Peyer's patch (tissue), 4 donors: ENCODE data around the gene RERE. TPM values are rescaled to one million over a fixed set of nuclear protein-coding genes. Genes with fewer than 3 reads are reported as not detected.
"Not testable (repeated sequence)": the region's sequence is repeated elsewhere in the genome, so short reads cannot be mapped to it uniquely, and the experiment has no call there.

Experiments used
- DNase-seq, 3 donors: peaks; one replicate each; pipeline ENCODE4 v3.0.0-alpha.2; 2017 to 2019
- H3K27ac ChIP-seq, 4 donors: fragments of 200-600 bp; sonication (generic); one replicate each; pipeline ENCODE4 v1.5.1; 2016 to 2019
- H3K27me3 ChIP-seq, 2 donors: fragments of 200-600 bp; sonication (generic); one replicate each; pipeline ENCODE4 v1.5.1; 2019
- H3K36me3 ChIP-seq, 3 donors: fragments of 200-600 bp; sonication (generic); one replicate each; pipeline ENCODE4 v1.5.1; 2016 to 2019
- H3K4me1 ChIP-seq, 4 donors: fragments of 200-600 bp; sonication (generic); one replicate each; pipeline ENCODE4 v1.5.1; 2016 to 2019
- H3K4me3 ChIP-seq, 4 donors: fragments of 200-600 bp; sonication (generic); 1 replicate in 3 of 4; 2 replicates in 1 of 4; pipeline ENCODE4 v1.5.1; 2016 to 2019; ENCODE audit warnings: mild to moderate bottlenecking in 1 of 4
- H3K9me3 ChIP-seq, 4 donors: fragments of 200-600 bp; sonication (generic); one replicate each; pipeline ENCODE4 v1.5.1; 2016 to 2019; ENCODE audit warnings: mild to moderate bottlenecking in 1 of 4
- CTCF ChIP-seq, 6 experiments: fragments of 450-650 bp in 4 of 6; fragments of 200-600 bp in 2 of 6; sonication (generic) in 1 of 6; IDR thresholded peaks; one replicate each; pipeline ENCODE4 v1.5.1; 2017 to 2019; ENCODE audit warnings: antibody characterized with exemption in 6 of 6, mild to moderate bottlenecking in 3 of 6, moderate library complexity in 1 of 6
- POLR2A ChIP-seq, 2 donors: fragments of 450-650 bp; IDR thresholded peaks; one replicate each; pipeline ENCODE4 v1.5.1; 2017; ENCODE audit warnings: antibody characterized with exemption in 2 of 2, mild to moderate bottlenecking in 2 of 2, moderate library complexity in 2 of 2
- total RNA-seq, 4 donors: library from RNA; depleted of rRNA; stranded (reverse); fragments of >200 nt; gene quantifications; one replicate each; pipeline ENCODE4 v1.1.0, GENCODE V29; 2016

Gene RERE
- total RNA-seq, 4 donors from 2014 or later = 98.5 to 528 (median 110) TPM

GRCh38 chr1:8384088-8384487 is 433.4 kb downstream of the RERE start:
- Histone ChIP-seq H3K4me1 (peaks cover 0 to 72% (median 9%) of the 10 kb centered on the region in 4 donors), H3K9me3 (no peaks in the 10 kb centered on the region), H3K36me3 (peaks cover 0 to 17% (median 0%) of the 10 kb centered on the region in 3 donors), H3K4me3 (no peak overlapping the region), H3K27me3 (no peaks in the 10 kb centered on the region), H3K27ac (no peak overlapping the region)
- DNase-seq = no peak
- TF ChIP-seq POLR2A (IDR thresholded peaks at IDR 0.05) (no peak), CTCF (IDR thresholded peaks at IDR 0.05) (no peak)

DNA sequence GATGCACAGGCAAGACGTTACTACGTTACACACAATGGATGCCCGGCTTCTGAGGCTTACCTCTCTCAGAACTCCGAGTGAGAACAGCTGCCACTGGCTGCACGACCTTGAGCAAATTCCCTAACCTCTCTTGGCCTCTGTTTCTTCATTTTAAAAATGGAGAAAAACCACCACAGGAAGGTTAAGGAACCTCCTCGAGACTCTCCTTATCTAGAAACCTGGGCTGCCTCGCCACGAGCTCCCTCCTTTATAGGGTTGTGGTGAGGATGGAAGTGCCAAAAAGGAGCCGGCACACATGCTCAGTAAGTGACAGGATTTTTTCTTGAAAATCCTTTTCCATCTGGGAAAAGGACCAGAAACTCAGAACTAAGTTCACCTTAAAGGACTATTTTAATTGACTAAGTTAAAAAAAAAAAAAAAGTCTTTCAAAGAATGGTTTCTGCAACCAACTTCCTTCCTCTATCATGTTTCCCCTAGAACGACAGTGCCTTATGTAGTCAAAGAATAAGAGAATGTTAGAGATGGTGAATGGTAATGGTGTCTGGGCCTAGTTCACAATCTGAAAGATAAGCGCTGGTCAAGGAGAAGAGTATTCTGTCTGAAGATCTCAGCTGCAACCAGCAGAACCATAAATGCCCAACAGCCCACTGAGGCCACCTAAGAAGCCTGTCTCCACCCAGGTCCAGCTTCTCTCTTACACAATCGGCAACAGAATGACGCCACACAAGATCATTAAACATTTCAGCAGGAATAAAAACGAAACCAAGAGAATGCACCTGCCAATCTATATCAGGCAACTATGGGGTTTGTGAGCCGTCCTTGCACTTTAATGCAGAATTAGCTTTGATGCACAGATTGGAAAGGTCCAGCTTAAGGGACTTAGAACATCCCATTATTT is 434.6 kb downstream of the RERE start:
- no peak overlapping the region for H3K27ac ChIP-seq
- TF ChIP-seq CTCF (IDR thresholded peaks at IDR 0.05) (no peak), POLR2A (IDR thresholded peaks at IDR 0.05) (no peak)
- peaks cover 0 to 18% (median 0%) of the 10 kb centered on the region in 3 donors for H3K36me3 ChIP-seq
- peaks cover 0 to 81% (median 9%) of the 10 kb centered on the region in 4 donors for H3K4me1 ChIP-seq
- no peaks in the 10 kb centered on the region for H3K9me3 ChIP-seq
- DNase-seq = no peak
- H3K27me3 ChIP-seq = no peaks in the 10 kb centered on the region
- no peak overlapping the region for H3K4me3 ChIP-seq

DNA sequence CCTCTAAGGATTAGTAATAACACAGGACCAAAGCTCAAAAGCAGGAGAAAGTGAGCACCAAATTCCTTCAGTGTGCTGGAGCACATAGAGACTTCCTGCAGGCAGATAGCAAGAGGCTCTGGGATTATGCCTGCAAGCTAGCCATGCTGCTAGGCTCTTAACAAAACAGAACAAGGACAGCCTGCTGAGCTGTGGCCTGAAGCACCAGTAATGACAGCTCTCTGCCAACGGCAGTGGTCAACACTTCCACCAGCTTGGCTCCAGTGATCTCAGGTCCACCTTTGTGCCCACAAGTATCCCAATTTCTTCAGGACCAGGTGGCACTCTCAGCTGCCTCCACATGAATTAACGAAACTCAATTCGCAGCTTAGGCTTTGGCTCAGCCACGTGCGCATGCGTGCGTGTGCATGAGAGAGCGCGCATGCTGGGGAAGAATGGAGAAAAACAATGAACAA is 435.4 kb downstream of the RERE start:
- H3K27me3 ChIP-seq = no peaks in the 10 kb centered on the region
- no peak overlapping the region for H3K27ac ChIP-seq
- no peak for DNase-seq
- H3K4me3 ChIP-seq = no peak overlapping the region
- H3K36me3 ChIP-seq = peaks cover 0 to 18% (median 0%) of the 10 kb centered on the region in 3 donors
- TF ChIP-seq CTCF (IDR thresholded peaks at IDR 0.05) (no peak), POLR2A (IDR thresholded peaks at IDR 0.05) (no peak)
- H3K9me3 ChIP-seq = no peaks in the 10 kb centered on the region
- peaks cover 0 to 73% (median 7%) of the 10 kb centered on the region in 4 donors for H3K4me1 ChIP-seq

GRCh38 chr1:8381618-8382017 is 435.8 kb downstream of the RERE start:
- Histone ChIP-seq H3K9me3 (no peaks in the 10 kb centered on the region), H3K4me3 (no peak overlapping the region), H3K36me3 (peaks cover 0 to 18% (median 0%) of the 10 kb centered on the region in 3 donors), H3K27ac (no peak overlapping the region), H3K4me1 (peaks cover 0 to 69% (median 7%) of the 10 kb centered on the region in 4 donors), H3K27me3 (no peaks in the 10 kb centered on the region)
- no peak for DNase-seq
- TF ChIP-seq CTCF (IDR thresholded peaks at IDR 0.05) = no peak
- no peak for TF ChIP-seq POLR2A (IDR thresholded peaks at IDR 0.05)

GRCh38 chr1:8380310-8380709 is 437.1 kb downstream of the RERE start:
- H3K9me3 ChIP-seq, H3K27me3 ChIP-seq, H3K27ac ChIP-seq, H3K4me3 ChIP-seq, DNase-seq: not testable (repeated sequence)
- peaks cover 0 to 18% (median 0%) of the 10 kb centered on the region in 3 donors for H3K36me3 ChIP-seq
- H3K4me1 ChIP-seq = peaks cover 0 to 61% (median 7%) of the 10 kb centered on the region in 4 donors

- Histone ChIP-seq H3K4me1 (peaks cover 0 to 58% (median 7%) of the 10 kb centered on the region in 4 donors), H3K36me3 (peaks cover 0 to 18% (median 0%) of the 10 kb centered on the region in 3 donors), H3K27me3 (no peaks in the 10 kb centered on the region), H3K9me3 (no peaks in the 10 kb centered on the region), H3K27ac (peak overlapping the region in 3 of 4 donors; percentile 34 to 75 (median 36)), H3K4me3 (no peak overlapping the region)
- TF ChIP-seq POLR2A (IDR thresholded peaks at IDR 0.05) = no peak
- no peak for TF ChIP-seq CTCF (IDR thresholded peaks at IDR 0.05)
- no peak for DNase-seq
These were observed 437.8 kb downstream of the RERE start for GRCh38 chr1:8379513-8380186.
